NCI-H146 (cell line): ENCODE data around the gene OR2T11.
"Not testable (repeated sequence)": the region's sequence is repeated elsewhere in the genome, so short reads cannot be mapped to it uniquely, and the experiment has no call there.

Experiments
- DNase-seq: peaks from one replicate; lab custom pipeline; 2025; lab: John Stamatoyannopoulos, UW

OR2T11 gene

GRCh38 chr1:248634991-248635390, at the start of gene OR2T11:
TSS of gene OR2T11 (minus strand) at chr1:248635091. CDS start at chr1:248627128, 7,963 bp downstream.
- not testable (repeated sequence) for DNase-seq

GRCh38 chr1:248681651-248682050, 46.8 kb upstream of the OR2T11 start:
- no peak for DNase-seq

- no peak for DNase-seq
These were observed 35.1 kb upstream of the OR2T11 start for GRCh38 chr1:248670003-248670402.

- not testable (repeated sequence) for DNase-seq
These were observed 28.8 kb upstream of the OR2T11 start for GRCh38 chr1:248663453-248664328.

GRCh38 chr1:248656797-248657196, 21.9 kb upstream of the OR2T11 start:
- not testable (repeated sequence) for DNase-seq

- not testable (repeated sequence) for DNase-seq
These were observed 20.5 kb upstream of the OR2T11 start, which contains the start of gene OR2T27 for GRCh38 chr1:248655354-248655753. TSS of gene OR2T27 (minus strand) at chr1:248655528. CDS start at chr1:248650884, 4,644 bp downstream.

GRCh38 chr1:248648770-248649536, 14.1 kb upstream of the OR2T11 start:
- not testable (repeated sequence) for DNase-seq

- not testable (repeated sequence) for DNase-seq
These were observed 10.3 kb upstream of the OR2T11 start, which contains the start of gene OR2T35 for GRCh38 chr1:248645178-248645577. TSS of gene OR2T35 (minus strand) at chr1:248645278. CDS start at chr1:248639258, 6,020 bp downstream.

GRCh38 chr1:248642971-248643651, 8.2 kb upstream of the OR2T11 start:
- DNase-seq: not testable (repeated sequence)

GRCh38 chr1:248641583-248641982, 6.7 kb upstream of the OR2T11 start:
- not testable (repeated sequence) for DNase-seq

GRCh38 chr1:248640906-248641305, 6.0 kb upstream of the OR2T11 start:
- DNase-seq: not testable (repeated sequence)

GRCh38 chr1:248639652-248640051, 4.8 kb upstream of the OR2T11 start:
- DNase-seq: not testable (repeated sequence)

GRCh38 chr1:248636612-248637011, 1.7 kb upstream of the OR2T11 start:
- not testable (repeated sequence) for DNase-seq

GRCh38 chr1:248631354-248632008, 3.4 kb downstream of the OR2T11 start:
- DNase-seq: no peak

GRCh38 chr1:248630551-248630950, 4.3 kb downstream of the OR2T11 start:
- no peak for DNase-seq

GRCh38 chr1:248627971-248628844, 6.7 kb downstream of the OR2T11 start:
- no peak for DNase-seq

GRCh38 chr1:248625971-248626370, 8.9 kb downstream of the OR2T11 start:
- DNase-seq: no peak

- DNase-seq: no peak
These were observed 9.7 kb downstream of the OR2T11 start for GRCh38 chr1:248625166-248625565.

GRCh38 chr1:248622570-248623001, 12.3 kb downstream of the OR2T11 start:
- peak; percentile 51 for DNase-seq

GRCh38 chr1:248621770-248622169, 13.1 kb downstream of the OR2T11 start:
- no peak for DNase-seq
